Natural killer cell (primary cell): ENCODE results near the gene SDR39U1. TPM values are rescaled to one million over a fixed set of nuclear protein-coding genes. Genes with fewer than 3 reads are reported as not detected.

Source experiments
- ATAC-seq, 3 donors: fragments of 150-1000 bp in 2 of 3; fragments of 200-7000 bp in 1 of 3; cut with Tn5 transposase; 1 replicate in 1 of 3; 2 replicates in 2 of 3; pipeline ENCODE4 v1.10.0; 2021; ENCODE audit warnings: mild to moderate bottlenecking in 2 of 3, moderate library complexity in 2 of 3
- DNase-seq, 2 donors: peaks; one replicate each; pipeline versions ENCODE4 v3.0.0 to v3.0.0-alpha.2; 2013 to 2021; ENCODE audit warnings: mixed read lengths in 1 of 2
- H3K27ac ChIP-seq: one replicate; pipeline ENCODE4 v1.5.1; 2013; ENCODE audit warnings: mild to moderate bottlenecking, low read length
- H3K27me3 ChIP-seq: one replicate; pipeline ENCODE4 v1.6.1; 2013; ENCODE audit warnings: low read length; ENCODE audit not compliant: control insufficient read depth, insufficient read depth
- H3K36me3 ChIP-seq: one replicate; pipeline ENCODE4 v1.6.1; 2013; ENCODE audit warnings: low read length; ENCODE audit not compliant: control insufficient read depth, insufficient read depth
- H3K4me1 ChIP-seq: one replicate; pipeline ENCODE4 v1.6.1; 2013; ENCODE audit warnings: low read length; ENCODE audit not compliant: control insufficient read depth, insufficient read depth
- H3K4me3 ChIP-seq: one replicate; pipeline ENCODE4 v1.5.1; 2013; ENCODE audit warnings: low read length
- H3K9me3 ChIP-seq: one replicate; pipeline ENCODE4 v1.6.1; 2013; ENCODE audit warnings: low read length; ENCODE audit not compliant: control insufficient read depth, insufficient read depth
- H3K27ac Mint-ChIP-seq, 2 donors: one replicate each; pipeline ENCODE4 v1.8.0; 2022; ENCODE audit warnings: mild to moderate bottlenecking in 2 of 2, mixed read lengths in 2 of 2, moderate library complexity in 1 of 2
- H3K27me3 Mint-ChIP-seq, 2 donors: one replicate each; pipeline ENCODE4 v1.8.0; 2022; ENCODE audit warnings: low read depth in 2 of 2, mixed read lengths in 2 of 2
- H3K36me3 Mint-ChIP-seq: one replicate; pipeline ENCODE4 v1.8.0; 2022; ENCODE audit warnings: mixed read lengths
- H3K4me1 Mint-ChIP-seq, 2 donors: one replicate each; pipeline ENCODE4 v1.8.0; 2022; ENCODE audit warnings: mixed read lengths in 2 of 2
- H3K4me3 Mint-ChIP-seq: one replicate; pipeline ENCODE4 v1.8.0; 2022; ENCODE audit warnings: mild to moderate bottlenecking, moderate library complexity, mixed read lengths
- H3K9me3 Mint-ChIP-seq, 2 donors: one replicate each; pipeline ENCODE4 v1.8.0; 2022; ENCODE audit warnings: mixed read lengths in 2 of 2
- WGBS: methylation state at CpG from one replicate; pipeline ENCODE4 v1.1.7; 2013; ENCODE audit warnings: missing lambda C conversion rate; ENCODE audit not compliant: insufficient coverage; 5-methylcytosine and 5-hydroxymethylcytosine counted together
- intact Hi-C: fragments of 100-400 bp; cut with micrococcal nuclease; formaldehyde crosslinking; loops from one replicate; pipeline ENCODE4 v1.14.2; 2022
- total RNA-seq, 4 donors: library from RNA; stranded (reverse); fragments of 120-200 nt in 1 of 4; gene quantifications; one replicate each; pipeline versions ENCODE4 v1.2.3 to v1.2.4, GENCODE V29; 2013 to 2022
- TF ChIP-seq, protein P1 (sequence below): fragments of 200-600 bp; IDR thresholded peaks from one replicate; pipeline ENCODE4 v1.8.0; 2022; ENCODE audit warnings: antibody characterized with exemption

The SDR39U1 gene
- total RNA-seq, 3 donors from 2014 or later (not counting 1 experiment from before 2014, with no cell fraction given) = 97.1 to 106 (median 100) TPM

DNA sequence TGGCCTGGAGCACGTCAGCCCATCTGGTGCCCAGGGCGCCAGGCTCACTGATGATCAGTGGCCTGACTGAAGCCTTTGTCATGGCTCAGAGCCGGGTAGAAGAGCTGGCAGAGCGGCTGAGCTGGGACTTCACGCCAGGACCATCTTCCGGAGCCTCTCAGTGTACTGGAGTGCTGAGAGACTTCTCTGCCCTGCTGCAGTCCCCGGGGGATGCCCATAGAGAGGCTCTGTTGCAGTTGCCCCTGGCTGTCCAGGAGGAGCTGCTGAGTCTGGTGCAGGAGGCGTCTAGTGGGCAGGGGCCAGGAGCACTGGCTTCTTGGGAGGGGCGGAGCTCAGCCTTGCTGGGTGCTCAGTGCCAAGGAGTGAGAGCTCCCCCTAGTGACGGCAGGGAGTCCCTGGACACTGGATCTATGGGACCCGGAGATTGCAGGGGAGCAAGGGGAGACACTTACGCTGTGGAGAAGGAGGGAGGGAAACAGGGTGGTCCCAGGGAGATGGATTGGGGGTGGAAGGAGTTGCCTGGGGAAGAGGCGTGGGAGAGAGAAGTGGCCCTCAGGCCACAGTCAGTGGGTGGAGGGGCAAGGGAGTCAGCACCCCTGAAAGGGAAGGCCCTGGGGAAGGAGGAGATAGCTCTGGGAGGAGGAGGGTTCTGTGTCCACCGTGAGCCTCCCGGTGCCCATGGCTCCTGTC lies 10.9 kb downstream of the SDR39U1 start:
- peak overlapping the region; percentile 84 for H3K4me3 Mint-ChIP-seq
- Histone ChIP-seq H3K36me3 (peaks cover 34% of the 10 kb centered on the region), H3K9me3 (no peaks in the 10 kb centered on the region), H3K27me3 (no peaks in the 10 kb centered on the region), H3K27ac (peak overlapping the region; percentile 99), H3K4me1 (peaks cover 36% of the 10 kb centered on the region), H3K4me3 (peak overlapping the region; percentile 93)
- H3K4me1 Mint-ChIP-seq = peaks cover 18 to 45% of the 10 kb centered on the region in 2 donors
- 52% methylated on average over 15 of the region's 15 CpGs for WGBS
- H3K9me3 Mint-ChIP-seq = no peaks in the 10 kb centered on the region
- no peaks in the 10 kb centered on the region for H3K36me3 Mint-ChIP-seq
- DNase-seq (peak; percentile 82 to 96), ATAC-seq (peak; percentile 53 to 72 (median 57))
- TF ChIP-seq, protein P1, sequence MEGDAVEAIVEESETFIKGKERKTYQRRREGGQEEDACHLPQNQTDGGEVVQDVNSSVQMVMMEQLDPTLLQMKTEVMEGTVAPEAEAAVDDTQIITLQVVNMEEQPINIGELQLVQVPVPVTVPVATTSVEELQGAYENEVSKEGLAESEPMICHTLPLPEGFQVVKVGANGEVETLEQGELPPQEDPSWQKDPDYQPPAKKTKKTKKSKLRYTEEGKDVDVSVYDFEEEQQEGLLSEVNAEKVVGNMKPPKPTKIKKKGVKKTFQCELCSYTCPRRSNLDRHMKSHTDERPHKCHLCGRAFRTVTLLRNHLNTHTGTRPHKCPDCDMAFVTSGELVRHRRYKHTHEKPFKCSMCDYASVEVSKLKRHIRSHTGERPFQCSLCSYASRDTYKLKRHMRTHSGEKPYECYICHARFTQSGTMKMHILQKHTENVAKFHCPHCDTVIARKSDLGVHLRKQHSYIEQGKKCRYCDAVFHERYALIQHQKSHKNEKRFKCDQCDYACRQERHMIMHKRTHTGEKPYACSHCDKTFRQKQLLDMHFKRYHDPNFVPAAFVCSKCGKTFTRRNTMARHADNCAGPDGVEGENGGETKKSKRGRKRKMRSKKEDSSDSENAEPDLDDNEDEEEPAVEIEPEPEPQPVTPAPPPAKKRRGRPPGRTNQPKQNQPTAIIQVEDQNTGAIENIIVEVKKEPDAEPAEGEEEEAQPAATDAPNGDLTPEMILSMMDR = peak; percentile 81
- no peaks in the 10 kb centered on the region for H3K27me3 Mint-ChIP-seq
- peak overlapping the region; percentile 87 to 97 for H3K27ac Mint-ChIP-seq
- intact Hi-C loops = loop anchor here (1.0 to 10.0 kb wide), 5 partner anchors 11 to 215 kb away; partner anchors contain the start of genes MDP1, SDR39U1 and TINF2

DNA sequence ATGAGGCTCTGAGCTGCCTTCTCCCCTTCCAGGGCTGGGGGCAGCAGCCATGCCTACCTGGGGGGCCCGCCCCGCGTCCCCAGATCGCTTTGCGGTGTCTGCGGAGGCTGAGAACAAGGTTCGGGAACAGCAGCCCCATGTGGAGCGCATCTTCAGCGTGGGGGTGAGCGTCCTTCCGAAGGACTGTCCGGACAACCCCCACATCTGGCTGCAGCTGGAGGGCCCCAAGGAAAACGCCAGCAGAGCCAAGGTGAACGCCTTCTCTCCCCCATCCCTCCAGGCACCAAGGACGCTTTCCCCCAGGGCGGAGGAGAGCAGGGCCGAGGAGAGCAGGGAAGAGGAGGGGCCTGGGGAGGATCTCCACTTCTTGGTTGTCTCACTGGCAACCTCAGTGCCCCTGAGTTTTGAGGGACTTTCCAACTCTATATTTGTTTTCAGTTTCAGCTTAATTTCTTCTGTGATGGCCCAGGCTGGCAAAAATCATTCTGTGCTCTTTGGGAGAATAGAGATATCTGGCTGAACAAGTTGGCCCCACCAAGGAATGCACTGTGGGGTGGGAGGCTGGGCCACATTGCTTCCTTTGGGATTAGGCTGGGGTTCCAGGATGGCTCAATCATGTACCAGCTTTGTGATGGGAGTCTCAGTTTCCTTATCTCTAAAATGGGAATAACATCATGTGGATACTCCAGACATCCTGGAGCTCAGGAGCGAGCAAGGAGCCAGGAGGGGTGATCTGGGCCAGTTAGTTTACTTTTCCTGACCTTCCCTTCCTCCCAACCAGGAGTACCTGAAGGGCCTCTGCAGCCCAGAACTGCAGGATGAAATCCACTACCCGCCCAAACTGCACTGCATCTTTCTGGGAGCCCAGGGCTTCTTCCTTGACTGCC lies 11.7 kb downstream of the SDR39U1 start:
- DNase-seq (peak; percentile 51 to 88), ATAC-seq (peak; percentile 47 to 69 (median 56))
- peaks cover 28% of the 10 kb centered on the region for H3K36me3 ChIP-seq
- intact Hi-C loops = loop anchor here (1.0 to 10.0 kb wide), 5 partner anchors 11 to 214 kb away; partner anchors contain the start of genes MDP1, SDR39U1 and TINF2
- H3K36me3 Mint-ChIP-seq = no peaks in the 10 kb centered on the region
- peak overlapping the region; percentile 87 to 97 for H3K27ac Mint-ChIP-seq
- TF ChIP-seq, protein P1 = no peak
- H3K9me3 ChIP-seq = no peaks in the 10 kb centered on the region
- peaks cover 36% of the 10 kb centered on the region for H3K4me1 ChIP-seq
- peak overlapping the region; percentile 93 for H3K4me3 ChIP-seq
- no peaks in the 10 kb centered on the region for H3K27me3 ChIP-seq
- 29% methylated on average over 12 of the region's 19 CpGs for WGBS
- H3K27me3 Mint-ChIP-seq = no peaks in the 10 kb centered on the region
- H3K4me3 Mint-ChIP-seq = peak overlapping the region; percentile 84
- H3K4me1 Mint-ChIP-seq = peaks cover 14 to 40% of the 10 kb centered on the region in 2 donors
- H3K9me3 Mint-ChIP-seq = no peaks in the 10 kb centered on the region
- H3K27ac ChIP-seq = peak overlapping the region; percentile 99

DNA sequence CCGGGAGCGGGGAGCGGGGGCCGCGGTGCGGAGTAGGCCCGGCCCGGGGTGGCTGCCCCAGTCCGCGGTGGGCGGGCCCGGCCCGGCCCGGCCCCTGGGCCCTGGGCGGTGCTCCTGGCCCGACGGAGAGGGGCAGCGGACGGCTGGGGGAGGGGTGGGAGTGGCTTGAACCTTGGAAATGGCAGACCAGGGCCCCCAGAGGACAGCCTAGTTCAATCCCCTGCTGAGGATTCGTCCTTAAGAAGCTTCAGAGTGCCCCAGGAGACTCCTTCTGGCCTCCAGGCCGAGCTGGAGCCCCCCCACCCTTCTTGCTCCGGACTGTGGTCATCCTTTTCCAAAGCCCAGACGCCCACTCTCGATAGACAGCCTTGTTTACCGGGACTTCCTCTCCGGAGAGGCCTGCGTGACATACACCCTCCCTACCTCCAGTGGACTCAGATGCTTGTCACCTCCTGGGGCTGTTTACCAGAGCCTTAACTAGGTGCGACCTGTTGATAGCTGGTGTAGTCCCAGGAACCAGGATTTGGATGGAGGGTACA lies 12.4 kb downstream of the SDR39U1 start:
- H3K36me3 Mint-ChIP-seq = no peaks in the 10 kb centered on the region
- TF ChIP-seq, protein P1 = no peak
- H3K9me3 Mint-ChIP-seq = no peaks in the 10 kb centered on the region
- Histone ChIP-seq H3K4me1 (peaks cover 36% of the 10 kb centered on the region), H3K4me3 (peak overlapping the region; percentile 93), H3K27ac (peak overlapping the region; percentile 99), H3K27me3 (no peaks in the 10 kb centered on the region), H3K9me3 (no peaks in the 10 kb centered on the region), H3K36me3 (peaks cover 25% of the 10 kb centered on the region)
- under 1% methylated on average over 28 of the region's 28 CpGs for WGBS
- intact Hi-C loops = loop anchor here (2.0 to 10.0 kb wide), 2 partner anchors 185 to 213 kb away; partner anchors contain the start of genes MDP1 and TINF2
- DNase-seq = peak; percentile 51 to 75
- no peaks in the 10 kb centered on the region for H3K27me3 Mint-ChIP-seq
- H3K4me1 Mint-ChIP-seq = peaks cover 14 to 34% of the 10 kb centered on the region in 2 donors
- ATAC-seq = peak; percentile 56 to 78 (median 69)
- H3K4me3 Mint-ChIP-seq = peak overlapping the region; percentile 84
- H3K27ac Mint-ChIP-seq = peak overlapping the region; percentile 87 to 97
